SK-N-SH (cell line): ENCODE measurements around the gene PALLD. TPM values are rescaled to one million over a fixed set of nuclear protein-coding genes. Genes with fewer than 3 reads are reported as not detected.
A peak's percentile ranks its signal among the peaks of the same experiment; 100 is the strongest.

Experiments used
- CTCF ChIA-PET: fragments of 300-600, 350-600 bp; formaldehyde crosslinking; extraction: SDS; loops from one replicate; lab custom pipeline; 2021; lab: Yijun Ruan, JAX
- POLR2A ChIA-PET: fragments of 350-600 bp; sonication (Branson Sonifier 250); formaldehyde crosslinking; extraction: SDS; loops from one replicate; lab custom pipeline; 2020; ENCODE audit warnings: antibody characterized with exemption, inconsistent platforms; lab: Yijun Ruan, JAX
- DNase-seq: peaks from one replicate; pipeline ENCODE4 v3.0.0; 2012
- H2AFZ ChIP-seq: fragments of 200-600 bp; sonication (generic); 2 replicates; pipeline ENCODE4 v1.8.1; 2016; ENCODE audit warnings: antibody characterized with exemption, mild to moderate bottlenecking, low read depth
- H3F3A ChIP-seq: fragments of 200-600 bp; sonication (generic); replicated peaks from 2 replicates; pipeline ENCODE3; 2016; ENCODE audit warnings: antibody characterized with exemption, mild to moderate bottlenecking; ENCODE audit not compliant: insufficient read depth
- H3K27ac ChIP-seq, 2 experiments: fragments of 200-500 bp in 1 of 2; fragments of 200-600 bp in 1 of 2; sonication (Bioruptor generic) in 1 of 2; sonication (generic), shearing (Covaris generic) in 1 of 2; 2 replicates each; pipeline versions ENCODE4 v1.5.1 to v1.6.1; 2014 to 2016; ENCODE audit warnings: low read depth in 2 of 2, inconsistent platforms in 1 of 2, low read length in 1 of 2, mild to moderate bottlenecking in 1 of 2, mixed read lengths in 1 of 2
- H3K27me3 ChIP-seq: fragments of 200-600 bp; sonication (generic), shearing (Covaris generic); 2 replicates; pipeline ENCODE4 v1.6.1; 2016; ENCODE audit warnings: mixed run types; ENCODE audit not compliant: insufficient read depth
- H3K36me3 ChIP-seq, 2 experiments: fragments of 200-500 bp in 1 of 2; fragments of 200-600 bp in 1 of 2; sonication (Bioruptor generic) in 1 of 2; sonication (generic) in 1 of 2; replicated peaks in 1 of 2; 2 replicates each; pipeline versions ENCODE3 to v1.5.1; 2014 to 2016; ENCODE audit warnings: low read length in 1 of 2, mild to moderate bottlenecking in 1 of 2; ENCODE audit not compliant: insufficient read depth in 2 of 2, control insufficient read depth in 1 of 2
- H3K4me1 ChIP-seq, 2 experiments: fragments of 200-500 bp in 1 of 2; fragments of 200-600 bp in 1 of 2; sonication (Bioruptor generic) in 1 of 2; sonication (generic), shearing (Covaris generic) in 1 of 2; 2 replicates each; pipeline versions ENCODE4 v1.5.1 to v1.6.1; 2014 to 2016; ENCODE audit warnings: low read depth in 1 of 2, low read length in 1 of 2, mixed run types in 1 of 2; ENCODE audit not compliant: insufficient read depth in 2 of 2, control insufficient read depth in 1 of 2
- H3K4me2 ChIP-seq: fragments of 200-600 bp; sonication (generic), shearing (Covaris generic); 2 replicates; pipeline ENCODE4 v1.6.1; 2017; ENCODE audit warnings: mixed run types
- H3K4me3 ChIP-seq, 2 experiments: fragments of 200-500 bp in 1 of 2; fragments of 200-600 bp in 1 of 2; sonication (Bioruptor generic) in 1 of 2; sonication (generic), shearing (Covaris generic) in 1 of 2; 2 replicates each; pipeline versions ENCODE4 v1.5.1 to v1.8.1; 2014 to 2016; ENCODE audit warnings: low read depth in 2 of 2, inconsistent platforms in 1 of 2, low read length in 1 of 2, mild to moderate bottlenecking in 1 of 2, mixed read lengths in 1 of 2, moderate library complexity in 1 of 2
- H3K79me2 ChIP-seq: fragments of 200-600 bp; sonication (generic); 2 replicates; pipeline ENCODE4 v1.8.1; 2017; ENCODE audit warnings: mild to moderate bottlenecking; ENCODE audit not compliant: insufficient read depth
- H3K9ac ChIP-seq: fragments of 200-600 bp; sonication (generic); 2 replicates; pipeline ENCODE4 v1.6.1; 2017; ENCODE audit warnings: mixed run types
- H3K9me2 ChIP-seq: fragments of 200-600 bp; sonication (generic); 2 replicates; pipeline ENCODE4 v1.6.1; 2017; ENCODE audit warnings: mixed run types
- H3K9me3 ChIP-seq: fragments of 200-600 bp; sonication (generic); 2 replicates; pipeline ENCODE4 v1.6.1; 2017; ENCODE audit warnings: mixed run types, mild to moderate bottlenecking, moderate library complexity
- H4K20me1 ChIP-seq: fragments of 200-600 bp; sonication (generic); 2 replicates; pipeline ENCODE4 v1.6.1; 2017; ENCODE audit warnings: mild to moderate bottlenecking, mixed run types; ENCODE audit not compliant: insufficient read depth
- ELF1 ChIP-seq: IDR thresholded peaks from 2 replicates; pipeline ENCODE4 v1.4.0; 2012
- EP300 ChIP-seq, 2 experiments: IDR thresholded peaks; 2 replicates each; pipeline versions ENCODE4 v1.4.0 to v1.6.1; 2012; ENCODE audit warnings: borderline replicate concordance in 1 of 2, low read depth in 1 of 2, low read length in 1 of 2
- EZH2phosphoT487 ChIP-seq: fragments of 200-600 bp; sonication (generic); IDR thresholded peaks from 2 replicates; pipeline ENCODE4 v1.6.1; 2017; ENCODE audit warnings: low read depth, mixed run types, mild to moderate bottlenecking, antibody characterized with exemption, moderate library complexity, borderline replicate concordance
- FOSL2 ChIP-seq: IDR thresholded peaks from 2 replicates; pipeline ENCODE4 v1.4.0; 2012; ENCODE audit warnings: low read depth, mild to moderate bottlenecking, moderate library complexity, borderline replicate concordance
- FOXJ3 ChIP-seq: sonication (generic); formaldehyde crosslinking; IDR thresholded peaks from 2 replicates; pipeline ENCODE4 v1.5.1; 2020; ENCODE audit warnings: mild to moderate bottlenecking, missing genetic modification reagents
- FOXM1 ChIP-seq: IDR thresholded peaks from 2 replicates; pipeline ENCODE4 v1.4.0; 2012; ENCODE audit warnings: low read depth, mild to moderate bottlenecking
- GATA2 ChIP-seq: sonication (generic); formaldehyde crosslinking; IDR thresholded peaks from 2 replicates; pipeline ENCODE4 v1.5.0; 2020; ENCODE audit warnings: mild to moderate bottlenecking, missing genetic modification reagents
- JUND ChIP-seq: IDR thresholded peaks from 2 replicates; pipeline ENCODE4 v1.4.0; 2012
- MXI1 ChIP-seq: IDR thresholded peaks from 2 replicates; pipeline ENCODE4 v1.6.1; 2012; ENCODE audit warnings: mild to moderate bottlenecking, low read depth, low read length, improper control_type of control experiment
- POLR2AphosphoS5 ChIP-seq: IDR thresholded peaks from 2 replicates; pipeline ENCODE4 v1.6.1; 2012; ENCODE audit warnings: low read depth, low read length
- RAD21 ChIP-seq: IDR thresholded peaks from 2 replicates; pipeline ENCODE4 v1.6.1; 2012; ENCODE audit warnings: mild to moderate bottlenecking, low read length
- SIN3A ChIP-seq: IDR thresholded peaks from 2 replicates; pipeline ENCODE4 v1.6.1; 2012; ENCODE audit warnings: low read depth, mild to moderate bottlenecking, low read length, moderate library complexity, borderline replicate concordance
- TEAD4 ChIP-seq: IDR thresholded peaks from 2 replicates; pipeline ENCODE4 v1.4.0; 2012; ENCODE audit warnings: mild to moderate bottlenecking, borderline replicate concordance; ENCODE audit not compliant: insufficient read depth
- YY1 ChIP-seq: IDR thresholded peaks from 2 replicates; pipeline ENCODE4 v1.4.0; 2012; ENCODE audit warnings: low read depth, mild to moderate bottlenecking
- WGBS: methylation state at CpG from one replicate; pipeline ENCODE4 v1.1.6; 2017; ENCODE audit warnings: low lambda C conversion rate; 5-methylcytosine and 5-hydroxymethylcytosine counted together
- polyA plus RNA-seq, 3 experiments: library from polyadenylated mRNA; depleted of rRNA; stranded (reverse); fragments of >200 nt; gene quantifications; 2 replicates each; pipeline ENCODE4 v1.2.3, GENCODE V29; 2012
- TF ChIP-seq, protein P1 (sequence below): IDR thresholded peaks from 2 replicates; pipeline ENCODE4 v1.6.1; 2012; ENCODE audit warnings: mild to moderate bottlenecking, low read depth, low read length, moderate library complexity
- TF ChIP-seq, protein P2 (sequence below): fragments of 200-600 bp; sonication (generic); IDR thresholded peaks from 2 replicates; pipeline ENCODE4 v1.6.1; 2017; ENCODE audit warnings: antibody characterized with exemption, mild to moderate bottlenecking, moderate library complexity
- TF ChIP-seq, protein P3 (sequence below): IDR thresholded peaks from 2 replicates; pipeline ENCODE4 v1.4.0; 2012; ENCODE audit warnings: low read depth
- TF ChIP-seq, protein P4 (sequence below): fragments of 150-350 bp; IDR thresholded peaks from 2 replicates; pipeline ENCODE4 v1.6.1; 2017; ENCODE audit warnings: antibody characterized with exemption, low read length, low read depth, borderline replicate concordance
- TF ChIP-seq, protein P5 (sequence below): fragments of 150-350 bp; IDR thresholded peaks from 2 replicates; pipeline ENCODE4 v1.6.1; 2016; ENCODE audit warnings: mild to moderate bottlenecking, low read depth, low read length
- TF ChIP-seq, protein P6 (sequence below): IDR thresholded peaks from 2 replicates; pipeline ENCODE4 v1.4.0; 2012; ENCODE audit warnings: low read depth, borderline replicate concordance

PALLD gene
- polyA plus RNA-seq, 1 of the 3 experiments (the other 2 are of a cell fraction) = 33.0 TPM

DNA sequence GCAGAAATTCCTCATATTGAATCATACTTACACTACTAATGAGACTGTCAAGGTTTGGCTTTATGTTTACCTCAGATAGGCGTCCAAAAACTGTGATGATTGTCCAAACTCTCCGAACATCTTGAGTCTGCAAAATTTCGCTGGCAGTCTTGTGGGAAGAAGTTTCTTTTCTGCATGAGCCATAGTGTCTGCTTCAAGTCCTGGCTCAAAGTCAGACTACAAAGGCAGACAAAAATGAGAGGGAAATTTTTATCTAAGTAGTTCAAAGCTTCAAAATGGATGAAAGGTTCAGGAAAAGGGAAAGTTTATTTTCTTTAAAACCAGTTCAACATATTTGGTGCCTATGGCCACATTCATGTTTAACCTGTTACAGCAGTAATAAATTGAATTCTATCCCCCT, 40.7 kb downstream of the PALLD start:
- Histone ChIP-seq H3K27me3 (no peaks in the 10 kb centered on the region), H3K9me2 (no peaks in the 10 kb centered on the region), H3K79me2 (no peaks in the 10 kb centered on the region), H3K4me3 (no peak overlapping the region), H2AFZ (peak overlapping the region; percentile 17; the same call in 1 of the 2 replicates), H3F3A (peaks cover 17% of the 10 kb centered on the region), H3K36me3 (no peaks in the 10 kb centered on the region), H3K27ac (no peak overlapping the region), H3K9ac (no peak overlapping the region), H4K20me1 (no peaks in the 10 kb centered on the region), H3K4me1 (peaks cover 0 to 11% of the 10 kb centered on the region in 2 experiments; a peak in 2 of 4 replicates), H3K9me3 (no peaks in the 10 kb centered on the region), H3K4me2 (no peak overlapping the region)
- CTCF ChIA-PET = interaction anchor here (0.8 to 1.0 kb wide), 2 partner anchors 29 to 355 kb away, joined by 3 to 4 read pairs; no protein-coding TSS in a partner anchor
- POLR2A ChIA-PET = no interaction called here
- no peak for TF ChIP-seq SIN3A
- TF ChIP-seq JUND = no peak
- no peak for TF ChIP-seq RAD21
- TF ChIP-seq, protein P1, sequence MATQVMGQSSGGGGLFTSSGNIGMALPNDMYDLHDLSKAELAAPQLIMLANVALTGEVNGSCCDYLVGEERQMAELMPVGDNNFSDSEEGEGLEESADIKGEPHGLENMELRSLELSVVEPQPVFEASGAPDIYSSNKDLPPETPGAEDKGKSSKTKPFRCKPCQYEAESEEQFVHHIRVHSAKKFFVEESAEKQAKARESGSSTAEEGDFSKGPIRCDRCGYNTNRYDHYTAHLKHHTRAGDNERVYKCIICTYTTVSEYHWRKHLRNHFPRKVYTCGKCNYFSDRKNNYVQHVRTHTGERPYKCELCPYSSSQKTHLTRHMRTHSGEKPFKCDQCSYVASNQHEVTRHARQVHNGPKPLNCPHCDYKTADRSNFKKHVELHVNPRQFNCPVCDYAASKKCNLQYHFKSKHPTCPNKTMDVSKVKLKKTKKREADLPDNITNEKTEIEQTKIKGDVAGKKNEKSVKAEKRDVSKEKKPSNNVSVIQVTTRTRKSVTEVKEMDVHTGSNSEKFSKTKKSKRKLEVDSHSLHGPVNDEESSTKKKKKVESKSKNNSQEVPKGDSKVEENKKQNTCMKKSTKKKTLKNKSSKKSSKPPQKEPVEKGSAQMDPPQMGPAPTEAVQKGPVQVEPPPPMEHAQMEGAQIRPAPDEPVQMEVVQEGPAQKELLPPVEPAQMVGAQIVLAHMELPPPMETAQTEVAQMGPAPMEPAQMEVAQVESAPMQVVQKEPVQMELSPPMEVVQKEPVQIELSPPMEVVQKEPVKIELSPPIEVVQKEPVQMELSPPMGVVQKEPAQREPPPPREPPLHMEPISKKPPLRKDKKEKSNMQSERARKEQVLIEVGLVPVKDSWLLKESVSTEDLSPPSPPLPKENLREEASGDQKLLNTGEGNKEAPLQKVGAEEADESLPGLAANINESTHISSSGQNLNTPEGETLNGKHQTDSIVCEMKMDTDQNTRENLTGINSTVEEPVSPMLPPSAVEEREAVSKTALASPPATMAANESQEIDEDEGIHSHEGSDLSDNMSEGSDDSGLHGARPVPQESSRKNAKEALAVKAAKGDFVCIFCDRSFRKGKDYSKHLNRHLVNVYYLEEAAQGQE = no peak
- TF ChIP-seq, protein P2, sequence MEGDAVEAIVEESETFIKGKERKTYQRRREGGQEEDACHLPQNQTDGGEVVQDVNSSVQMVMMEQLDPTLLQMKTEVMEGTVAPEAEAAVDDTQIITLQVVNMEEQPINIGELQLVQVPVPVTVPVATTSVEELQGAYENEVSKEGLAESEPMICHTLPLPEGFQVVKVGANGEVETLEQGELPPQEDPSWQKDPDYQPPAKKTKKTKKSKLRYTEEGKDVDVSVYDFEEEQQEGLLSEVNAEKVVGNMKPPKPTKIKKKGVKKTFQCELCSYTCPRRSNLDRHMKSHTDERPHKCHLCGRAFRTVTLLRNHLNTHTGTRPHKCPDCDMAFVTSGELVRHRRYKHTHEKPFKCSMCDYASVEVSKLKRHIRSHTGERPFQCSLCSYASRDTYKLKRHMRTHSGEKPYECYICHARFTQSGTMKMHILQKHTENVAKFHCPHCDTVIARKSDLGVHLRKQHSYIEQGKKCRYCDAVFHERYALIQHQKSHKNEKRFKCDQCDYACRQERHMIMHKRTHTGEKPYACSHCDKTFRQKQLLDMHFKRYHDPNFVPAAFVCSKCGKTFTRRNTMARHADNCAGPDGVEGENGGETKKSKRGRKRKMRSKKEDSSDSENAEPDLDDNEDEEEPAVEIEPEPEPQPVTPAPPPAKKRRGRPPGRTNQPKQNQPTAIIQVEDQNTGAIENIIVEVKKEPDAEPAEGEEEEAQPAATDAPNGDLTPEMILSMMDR = no peak
- TF ChIP-seq FOSL2 = no peak
- no peak for TF ChIP-seq EP300 (IDR thresholded peaks at IDR 0.05; ENCODE audit: borderline replicate concordance in 1 of 2, low read depth in 1 of 2, low read length in 1 of 2)
- TF ChIP-seq, protein P3, sequence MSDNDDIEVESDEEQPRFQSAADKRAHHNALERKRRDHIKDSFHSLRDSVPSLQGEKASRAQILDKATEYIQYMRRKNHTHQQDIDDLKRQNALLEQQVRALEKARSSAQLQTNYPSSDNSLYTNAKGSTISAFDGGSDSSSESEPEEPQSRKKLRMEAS = no peak
- TF ChIP-seq, protein P4, sequence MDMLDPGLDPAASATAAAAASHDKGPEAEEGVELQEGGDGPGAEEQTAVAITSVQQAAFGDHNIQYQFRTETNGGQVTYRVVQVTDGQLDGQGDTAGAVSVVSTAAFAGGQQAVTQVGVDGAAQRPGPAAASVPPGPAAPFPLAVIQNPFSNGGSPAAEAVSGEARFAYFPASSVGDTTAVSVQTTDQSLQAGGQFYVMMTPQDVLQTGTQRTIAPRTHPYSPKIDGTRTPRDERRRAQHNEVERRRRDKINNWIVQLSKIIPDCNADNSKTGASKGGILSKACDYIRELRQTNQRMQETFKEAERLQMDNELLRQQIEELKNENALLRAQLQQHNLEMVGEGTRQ = no peak
- TF ChIP-seq FOXJ3 (CRISPR knock-in tag) = no peak
- TF ChIP-seq ELF1 = no peak
- TF ChIP-seq, protein P5, sequence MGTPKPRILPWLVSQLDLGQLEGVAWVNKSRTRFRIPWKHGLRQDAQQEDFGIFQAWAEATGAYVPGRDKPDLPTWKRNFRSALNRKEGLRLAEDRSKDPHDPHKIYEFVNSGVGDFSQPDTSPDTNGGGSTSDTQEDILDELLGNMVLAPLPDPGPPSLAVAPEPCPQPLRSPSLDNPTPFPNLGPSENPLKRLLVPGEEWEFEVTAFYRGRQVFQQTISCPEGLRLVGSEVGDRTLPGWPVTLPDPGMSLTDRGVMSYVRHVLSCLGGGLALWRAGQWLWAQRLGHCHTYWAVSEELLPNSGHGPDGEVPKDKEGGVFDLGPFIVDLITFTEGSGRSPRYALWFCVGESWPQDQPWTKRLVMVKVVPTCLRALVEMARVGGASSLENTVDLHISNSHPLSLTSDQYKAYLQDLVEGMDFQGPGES = no peak
- no peak for TF ChIP-seq POLR2AphosphoS5
- no peak for TF ChIP-seq GATA2
- no peak for TF ChIP-seq EZH2phosphoT487
- no peak for TF ChIP-seq TEAD4
- TF ChIP-seq, protein P6, sequence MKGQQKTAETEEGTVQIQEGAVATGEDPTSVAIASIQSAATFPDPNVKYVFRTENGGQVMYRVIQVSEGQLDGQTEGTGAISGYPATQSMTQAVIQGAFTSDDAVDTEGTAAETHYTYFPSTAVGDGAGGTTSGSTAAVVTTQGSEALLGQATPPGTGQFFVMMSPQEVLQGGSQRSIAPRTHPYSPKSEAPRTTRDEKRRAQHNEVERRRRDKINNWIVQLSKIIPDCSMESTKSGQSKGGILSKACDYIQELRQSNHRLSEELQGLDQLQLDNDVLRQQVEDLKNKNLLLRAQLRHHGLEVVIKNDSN = no peak
- TF ChIP-seq MXI1 = no peak
- no peak for TF ChIP-seq FOXM1
- no peak for TF ChIP-seq YY1
- DNase-seq = no peak
- 77% methylated on average over 3 of the region's 3 CpGs for WGBS
